HL-60 (cell line): ENCODE data around the gene ANP32A.

Source experiments
- CTCF ChIP-seq: IDR thresholded peaks from one replicate; pipeline ENCODE4 v1.5.1; 2011; ENCODE audit warnings: low read length, control low read depth, inconsistent platforms; ENCODE audit not compliant: insufficient read depth
- GABPA ChIP-seq: IDR thresholded peaks from 2 replicates; pipeline ENCODE4 v1.6.1; 2012; ENCODE audit warnings: low read depth
- POLR2AphosphoS5 ChIP-seq: IDR thresholded peaks from 2 replicates; pipeline ENCODE4 v1.6.1; 2012; ENCODE audit warnings: low read depth
- REST ChIP-seq: IDR thresholded peaks from 2 replicates; pipeline ENCODE4 v1.6.1; 2012; ENCODE audit warnings: low read depth; ENCODE audit not compliant: insufficient replicate concordance

- TF ChIP-seq CTCF: no peak
- no peak for TF ChIP-seq REST
- no peak for TF ChIP-seq POLR2AphosphoS5
- TF ChIP-seq GABPA: no peak
These were observed 31.6 kb downstream of the ANP32A start for GRCh38 chr15:68789091-68789490.
